Measurements from ENCODE around the gene NSMCE1.
"Not testable (repeated sequence)": the region's sequence is repeated elsewhere in the genome, so short reads cannot be mapped to it uniquely, and the experiment has no call there.

The NSMCE1 gene

DNA sequence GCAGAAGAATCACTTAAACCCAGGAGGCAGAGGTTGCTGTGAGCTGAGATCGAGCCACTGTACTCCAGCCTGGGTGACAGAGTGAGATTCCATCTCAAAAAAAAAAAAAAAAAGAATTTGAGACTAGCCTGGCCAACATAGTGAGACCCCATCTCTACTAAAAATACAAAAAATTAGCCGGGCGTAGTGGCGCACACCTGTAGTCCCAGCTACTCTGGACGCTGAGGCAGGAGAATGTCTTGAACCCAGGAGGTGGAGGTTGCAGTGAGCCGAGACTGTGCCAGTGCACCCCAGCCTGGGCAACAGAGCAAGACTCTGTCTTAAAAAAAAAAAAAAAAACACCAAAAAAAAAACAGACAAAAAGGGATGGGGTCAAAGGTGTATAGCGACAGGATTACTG, 4.1 kb upstream of the NSMCE1 start:
- DNase-seq (ENCODE audit: low read depth in 2 of 2) = not testable (repeated sequence)

DNA sequence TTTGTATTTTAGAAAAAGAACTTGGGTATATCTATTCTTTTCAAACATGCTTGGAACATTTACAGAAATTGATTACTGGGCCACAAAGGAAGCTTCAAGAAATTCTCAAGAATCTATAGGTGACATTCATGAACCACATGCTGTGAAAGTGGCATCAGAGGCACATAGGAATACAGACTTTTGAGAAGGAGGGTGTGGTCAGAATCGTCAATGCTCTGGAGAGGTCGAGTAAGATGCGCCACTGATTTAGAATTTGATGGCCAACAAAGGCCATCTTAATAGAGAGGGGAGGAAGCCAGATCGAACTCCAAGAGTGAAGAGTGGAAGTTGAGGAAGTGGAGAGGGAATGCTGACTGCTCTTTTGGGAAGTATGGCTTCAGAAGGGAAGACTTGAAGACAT, 3.5 kb upstream of the NSMCE1 start:
- DNase-seq (ENCODE audit: low read depth in 2 of 2) = no peak

DNA sequence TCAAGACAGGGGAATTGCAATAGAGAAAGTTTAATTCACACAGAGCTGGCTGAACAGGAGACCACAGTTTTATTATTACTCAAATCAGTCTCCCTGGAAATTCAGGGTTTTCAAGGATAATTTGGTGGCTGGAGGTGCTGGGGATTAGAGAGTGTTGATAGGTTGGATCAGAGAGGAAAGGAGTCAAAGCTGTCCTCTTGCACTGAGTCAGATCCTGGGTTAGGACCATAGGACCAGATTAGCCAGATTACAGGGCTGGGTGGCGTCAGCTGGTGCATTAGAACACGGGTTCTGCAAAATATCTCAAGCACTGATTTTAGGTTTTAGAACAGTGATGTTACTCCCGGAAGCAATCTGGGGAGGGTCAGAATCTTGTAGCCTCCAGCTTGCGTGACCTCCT, 1.8 kb upstream of the NSMCE1 start:
- DNase-seq (ENCODE audit: low read depth in 2 of 2) = no peak

DNA sequence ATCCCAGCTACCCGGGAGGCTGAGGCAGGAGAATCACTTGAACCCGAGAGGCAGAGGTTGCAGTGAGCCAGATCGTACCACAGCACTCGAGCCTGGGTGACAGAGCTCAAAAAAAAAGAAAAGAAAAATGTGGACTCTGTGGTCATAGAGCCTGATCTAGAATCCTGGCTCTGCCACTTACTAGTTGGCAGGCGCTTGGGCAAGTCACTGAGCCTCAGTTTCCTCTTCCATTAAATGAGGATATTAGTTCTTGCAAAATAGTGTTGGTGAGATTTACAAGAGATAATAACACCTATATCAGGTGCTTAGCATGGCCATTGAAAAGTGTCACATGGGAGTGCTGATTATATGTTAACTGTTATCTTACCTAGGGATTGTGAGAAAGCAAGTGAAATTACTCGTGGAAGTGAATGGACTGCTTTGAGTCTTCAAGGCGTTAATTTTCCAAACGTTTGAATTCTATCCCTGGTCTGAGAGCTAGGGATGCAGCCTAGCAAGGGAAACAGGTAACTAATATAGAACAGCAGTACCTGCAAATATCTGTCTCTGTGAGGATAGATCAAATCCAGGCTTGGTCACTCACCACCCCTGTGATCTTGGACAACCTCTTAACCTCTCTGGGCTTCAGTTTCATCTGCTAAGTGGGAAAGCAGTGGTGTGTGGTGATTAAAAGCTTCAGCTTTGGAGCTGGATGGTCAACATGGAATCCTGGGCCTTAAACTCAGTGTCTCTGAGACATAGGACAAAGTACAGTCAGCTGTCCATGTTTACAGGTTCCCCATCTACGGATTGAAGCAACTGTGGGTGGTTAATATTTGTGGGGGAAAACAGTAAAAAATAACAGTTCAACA, 953 bp upstream of the NSMCE1 start:
- DNase-seq (ENCODE audit: low read depth in 2 of 2) = no peak

DNA sequence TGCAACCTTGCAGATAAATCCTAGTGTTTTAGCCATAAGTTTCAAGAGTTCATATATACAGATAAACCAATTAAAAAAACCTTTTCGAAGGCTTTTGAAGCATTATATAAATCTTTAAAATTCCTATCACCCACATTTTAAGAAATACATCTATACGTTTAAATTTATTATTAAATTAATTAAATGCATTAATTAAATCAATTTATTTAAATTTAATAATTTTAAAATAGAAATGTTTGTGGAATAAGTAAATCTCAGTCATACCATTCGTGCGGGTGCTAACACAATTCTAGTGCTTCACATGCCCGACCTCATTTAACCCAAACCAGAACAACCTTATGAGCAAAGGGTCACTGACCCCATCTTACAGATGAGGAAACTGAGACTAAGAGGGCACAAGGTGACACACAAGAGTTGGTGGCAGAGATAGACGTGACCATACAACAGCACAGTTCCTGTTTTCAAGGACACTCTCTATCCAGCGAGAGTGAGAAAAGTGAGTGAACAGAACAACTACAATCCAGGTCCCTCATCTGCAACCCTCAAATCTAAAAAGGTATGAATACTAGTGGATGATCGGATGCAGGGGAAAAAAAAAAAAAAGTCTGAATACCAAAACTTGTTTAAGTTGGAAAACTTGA, 1.4 kb downstream of the NSMCE1 start:
- no peak for DNase-seq (ENCODE audit: low read depth in 2 of 2)

DNA sequence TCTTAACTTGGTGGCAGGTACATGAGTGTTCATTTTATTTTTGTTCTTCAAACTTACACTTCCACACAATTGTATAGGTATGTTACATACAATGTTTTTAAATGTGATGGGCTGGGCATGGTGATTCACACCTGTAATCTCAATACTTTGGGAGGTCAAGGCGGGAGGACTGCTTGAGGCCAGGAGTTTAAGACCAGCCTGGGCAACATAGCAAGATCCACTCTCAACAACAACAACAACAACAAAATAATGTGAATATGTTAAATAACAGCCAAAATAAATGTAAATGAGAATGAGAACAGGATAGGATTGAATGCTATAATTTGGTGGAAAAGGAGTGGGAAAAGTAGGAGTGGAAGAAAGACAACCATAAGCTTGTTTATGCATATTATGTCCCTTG, 2.6 kb downstream of the NSMCE1 start:
- no peak for DNase-seq (ENCODE audit: low read depth in 2 of 2)

DNA sequence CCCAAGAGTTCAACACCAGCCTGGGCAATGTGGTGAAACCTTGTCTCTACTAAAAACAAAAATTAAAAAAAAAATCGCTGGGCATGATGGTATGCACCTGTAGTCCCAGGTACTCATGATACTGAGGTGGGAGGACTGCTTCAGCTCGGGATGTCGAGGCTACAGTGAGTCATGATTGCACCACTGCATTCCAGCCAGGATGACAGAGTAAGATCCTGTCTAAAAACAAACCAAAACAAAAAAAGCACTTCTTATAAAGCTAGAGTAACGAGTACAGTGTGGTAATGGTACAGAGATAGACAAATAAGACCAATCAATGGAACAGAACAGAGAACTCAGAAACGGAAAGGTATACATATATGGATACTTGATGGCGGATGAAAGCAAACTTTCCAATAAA, 4.4 kb downstream of the NSMCE1 start:
- no peak for DNase-seq (ENCODE audit: low read depth in 2 of 2)

DNA sequence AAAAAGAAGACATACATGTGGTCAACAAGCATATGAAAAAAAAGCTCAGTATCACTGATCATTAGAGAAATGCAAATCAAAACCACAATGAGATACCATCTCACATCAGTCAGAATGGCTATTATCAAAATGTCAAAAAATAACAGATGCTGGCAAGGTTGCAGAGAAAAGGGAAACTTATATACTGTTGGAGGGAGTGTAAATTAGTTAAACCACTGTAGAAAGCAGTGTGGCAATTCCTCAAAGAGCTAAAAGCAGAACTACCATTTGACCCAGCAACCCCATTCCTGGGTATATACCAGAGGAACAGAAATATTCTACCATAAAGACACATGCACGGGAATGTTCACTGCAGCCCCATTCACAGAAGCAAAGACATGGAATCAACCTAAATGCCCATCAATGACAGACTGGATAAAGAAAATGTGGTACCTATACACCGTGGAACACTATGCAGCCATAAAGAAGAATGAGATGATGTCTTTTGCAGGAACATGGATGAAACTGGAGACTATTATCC, 5.6 kb downstream of the NSMCE1 start:
- DNase-seq (ENCODE audit: low read depth in 2 of 2) = not testable (repeated sequence)

DNA sequence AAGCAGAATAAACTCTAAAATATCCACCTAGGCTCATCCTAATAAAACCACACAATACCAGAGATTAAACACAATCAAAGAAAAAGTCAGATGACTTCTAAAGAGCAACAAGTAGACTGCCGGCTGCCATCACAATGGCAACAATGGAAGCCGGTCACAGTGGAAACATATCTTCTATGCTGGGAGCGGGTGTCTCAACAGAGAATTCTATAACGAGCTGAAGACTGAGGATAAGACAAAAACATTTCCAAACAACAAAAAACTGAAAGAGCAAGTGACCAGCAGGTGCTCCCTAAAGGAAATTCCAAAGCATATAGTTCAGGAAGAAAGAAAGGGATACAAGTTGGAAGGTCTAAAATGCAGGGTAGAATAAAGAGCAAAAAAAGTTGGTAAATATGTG, 8.9 kb downstream of the NSMCE1 start:
- no peak for DNase-seq (ENCODE audit: low read depth in 2 of 2)

DNA sequence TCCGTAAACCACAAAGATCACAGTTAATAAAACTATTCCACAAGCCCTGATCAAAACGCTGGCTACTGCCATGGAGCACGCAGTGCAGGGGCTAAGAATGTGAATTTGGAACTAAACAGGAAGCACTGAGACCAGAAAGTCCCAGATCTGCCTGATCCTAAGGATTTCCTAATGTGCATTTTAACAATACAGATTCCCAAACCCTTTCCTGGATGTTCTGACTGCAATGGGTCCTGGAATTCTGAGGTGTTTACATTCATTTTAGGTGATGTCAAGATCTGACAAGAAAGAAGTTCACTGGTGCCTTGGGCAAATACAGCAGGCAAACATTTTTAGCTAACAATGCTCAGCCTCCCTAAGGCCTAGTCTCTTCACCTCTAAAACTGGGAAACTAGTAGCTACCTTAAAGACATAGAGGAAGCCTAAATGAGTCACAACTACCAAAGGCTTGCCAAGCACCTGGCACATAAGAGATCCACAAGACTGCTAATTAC, 10.3 kb downstream of the NSMCE1 start:
- DNase-seq (ENCODE audit: low read depth in 2 of 2) = no peak

DNA sequence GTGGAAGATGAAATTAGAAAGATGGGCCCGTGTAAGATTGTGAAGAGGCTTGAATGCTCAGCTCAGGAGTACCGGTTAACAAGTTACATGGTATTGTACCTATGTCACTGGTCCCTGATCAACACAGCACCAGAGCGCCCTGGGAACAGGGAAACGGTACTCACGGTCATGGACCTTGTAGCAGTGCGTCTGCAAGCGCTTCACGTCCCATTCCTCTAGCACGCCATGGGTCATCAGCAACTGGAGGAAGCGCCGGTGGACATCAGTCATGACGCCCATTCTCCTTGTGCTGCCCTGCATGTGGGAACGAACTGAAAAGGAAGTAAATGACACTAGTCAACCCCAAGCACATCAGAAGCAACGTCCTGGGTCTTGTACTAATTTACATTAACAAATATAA, 11.3 kb downstream of the NSMCE1 start:
- no peak for DNase-seq (ENCODE audit: low read depth in 2 of 2)

DNA sequence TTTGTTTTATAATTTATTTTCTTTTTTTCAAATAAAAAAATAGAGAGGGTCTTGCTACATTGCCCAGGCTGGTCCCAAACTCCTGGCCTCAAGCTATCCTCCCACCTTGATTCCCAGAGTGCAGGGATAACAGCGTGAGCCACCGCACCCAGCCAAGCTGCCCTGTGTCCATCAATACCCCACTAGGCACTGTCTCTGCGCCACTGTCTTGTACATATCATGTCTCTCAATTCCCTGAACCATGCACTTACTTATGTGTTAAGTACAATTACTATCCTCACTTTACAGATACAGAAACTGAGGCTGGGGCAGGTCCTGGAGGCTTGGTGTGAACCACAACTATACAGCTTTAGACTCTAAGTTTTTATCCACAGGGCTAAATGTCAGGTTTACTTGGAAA, 11.7 kb downstream of the NSMCE1 start:
- DNase-seq (ENCODE audit: low read depth in 2 of 2) = no peak

DNA sequence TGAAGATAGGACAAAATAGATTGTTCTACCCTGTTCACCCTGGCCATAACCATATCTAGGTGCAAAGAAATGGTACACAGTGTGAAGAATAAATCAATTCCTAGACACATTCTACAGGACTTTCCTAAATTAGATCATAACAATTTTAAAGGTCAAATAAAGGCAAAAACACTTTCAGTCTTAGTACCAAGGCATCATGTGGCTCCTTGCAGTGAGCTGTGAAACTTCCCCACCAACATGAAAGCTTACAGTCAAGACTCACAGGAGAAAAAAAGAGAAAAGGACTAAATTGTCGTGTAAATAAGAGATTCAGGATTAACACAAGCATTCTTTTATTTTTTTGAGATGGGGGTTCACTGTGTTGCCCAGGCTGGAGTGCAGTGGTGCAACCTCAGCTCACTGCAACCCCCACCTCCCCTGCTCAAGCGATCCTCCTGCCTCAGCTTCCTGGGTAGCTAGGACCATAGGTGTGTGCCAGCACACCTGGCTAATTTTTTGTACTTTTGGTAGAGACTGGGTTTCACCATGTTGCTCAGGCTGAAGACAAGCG, 14.2 kb downstream of the NSMCE1 start:
- DNase-seq (ENCODE audit: low read depth in 2 of 2) = no peak

DNA sequence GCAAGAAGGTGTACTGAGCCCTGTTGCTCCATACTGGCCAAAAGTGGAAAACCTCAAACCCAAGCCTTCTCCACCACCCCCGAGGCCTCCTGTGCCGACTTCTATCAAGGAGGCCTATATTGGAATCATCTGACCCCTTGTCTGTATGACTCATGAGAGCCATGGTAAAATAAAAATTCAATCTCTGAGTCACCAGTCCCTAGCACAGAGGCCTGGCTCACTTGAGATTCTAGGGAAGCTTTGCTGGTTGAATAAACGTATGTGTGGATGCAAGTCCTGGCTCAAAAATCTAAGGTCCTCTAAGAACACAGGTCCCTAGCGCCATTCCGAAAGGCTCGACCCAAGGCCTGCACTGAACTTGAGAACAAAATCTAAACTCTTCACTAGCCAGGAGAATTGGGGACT, 15.0 kb downstream of the NSMCE1 start:
- DNase-seq (ENCODE audit: low read depth in 2 of 2) = no peak

DNA sequence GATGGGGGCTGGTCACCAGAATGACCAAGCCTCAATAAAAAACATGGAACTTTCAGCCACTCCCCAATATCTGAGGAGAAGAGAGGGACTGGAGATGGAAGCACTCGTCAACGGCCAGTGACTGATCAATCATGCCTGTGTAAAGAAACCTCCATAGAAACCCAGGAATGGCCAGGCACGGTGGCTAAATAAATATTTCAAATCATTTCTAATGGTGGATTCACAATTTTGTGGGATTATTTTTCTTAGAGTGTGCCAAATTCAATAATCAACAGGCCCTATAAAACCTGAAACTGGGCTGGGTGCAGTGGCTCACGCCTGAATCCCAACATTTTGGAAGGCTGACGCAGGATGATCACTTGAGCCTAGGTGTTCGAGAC, 16.4 kb downstream of the NSMCE1 start:
- DNase-seq (ENCODE audit: low read depth in 2 of 2) = no peak

DNA sequence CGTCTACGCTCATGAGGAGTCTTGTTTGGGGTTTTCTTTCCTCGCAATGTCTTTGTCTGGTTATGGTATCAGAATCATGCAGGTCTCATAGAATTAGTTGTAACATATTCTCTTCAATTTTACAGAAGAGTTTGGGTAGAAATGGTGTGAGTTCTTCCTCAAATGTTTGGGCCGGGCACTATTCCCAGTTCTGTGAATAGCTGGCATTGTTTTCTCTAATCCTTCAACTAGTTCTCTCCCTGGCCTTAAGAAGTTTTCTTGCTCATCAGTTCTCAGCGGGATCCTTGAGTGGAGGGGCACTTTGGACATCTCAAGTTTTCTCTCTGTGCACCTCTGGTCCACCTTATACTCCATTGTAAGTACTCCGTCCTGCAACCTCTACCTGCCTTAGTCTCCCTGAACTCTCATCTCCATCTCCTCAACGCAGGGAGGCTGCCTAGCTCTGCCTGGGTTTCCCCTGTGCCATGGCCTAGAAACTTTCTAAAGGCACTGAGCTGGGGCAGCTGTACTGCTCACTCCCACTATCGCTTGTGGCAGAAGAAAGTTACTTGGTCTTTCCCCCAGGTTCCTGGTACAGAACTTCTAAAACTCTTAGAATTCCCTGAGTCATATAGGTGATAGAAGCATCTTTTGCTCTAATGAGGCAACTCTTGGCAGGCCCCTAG, 16.9 kb downstream of the NSMCE1 start:
- no peak for DNase-seq (ENCODE audit: low read depth in 2 of 2)

DNA sequence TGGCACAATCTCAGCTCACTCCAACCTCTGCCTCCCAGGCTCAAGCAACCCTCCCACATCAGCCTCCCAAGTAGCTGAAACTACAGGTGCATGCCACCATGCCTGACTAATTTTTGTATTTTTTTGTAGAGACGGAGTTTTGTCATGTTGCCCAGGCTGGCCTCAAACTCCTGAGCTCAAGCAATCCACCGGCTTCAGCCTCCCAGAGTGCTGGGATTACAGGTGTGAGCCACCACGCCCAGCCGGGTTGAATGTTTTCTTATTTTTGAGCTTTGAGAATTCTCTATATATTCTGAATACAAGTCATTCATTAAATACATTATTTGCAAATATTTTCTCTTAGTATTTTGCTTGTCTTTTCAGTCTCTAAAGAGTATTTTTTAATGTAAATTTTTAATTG, 19.7 kb downstream of the NSMCE1 start:
- not testable (repeated sequence) for DNase-seq (ENCODE audit: low read depth in 2 of 2)

DNA sequence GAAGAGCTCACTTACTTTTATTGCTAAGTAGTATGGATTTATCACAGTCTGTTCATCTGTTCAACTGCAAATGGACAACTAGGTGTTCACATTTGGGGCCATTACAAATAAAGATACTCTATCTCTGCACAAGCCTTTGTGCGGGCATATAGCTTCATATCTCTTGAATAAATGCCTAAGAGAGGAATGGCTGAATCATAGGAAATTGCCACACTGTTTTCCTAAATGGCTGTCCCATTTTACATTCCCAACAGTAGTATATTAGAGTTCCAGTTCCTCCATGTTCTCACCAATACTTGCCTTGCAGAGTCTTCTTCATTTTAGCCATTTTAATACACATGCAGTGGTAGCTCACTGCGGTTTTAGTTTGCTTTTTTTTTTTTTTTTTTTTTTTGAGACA, 20.5 kb downstream of the NSMCE1 start:
- DNase-seq (ENCODE audit: low read depth in 2 of 2) = no peak

DNA sequence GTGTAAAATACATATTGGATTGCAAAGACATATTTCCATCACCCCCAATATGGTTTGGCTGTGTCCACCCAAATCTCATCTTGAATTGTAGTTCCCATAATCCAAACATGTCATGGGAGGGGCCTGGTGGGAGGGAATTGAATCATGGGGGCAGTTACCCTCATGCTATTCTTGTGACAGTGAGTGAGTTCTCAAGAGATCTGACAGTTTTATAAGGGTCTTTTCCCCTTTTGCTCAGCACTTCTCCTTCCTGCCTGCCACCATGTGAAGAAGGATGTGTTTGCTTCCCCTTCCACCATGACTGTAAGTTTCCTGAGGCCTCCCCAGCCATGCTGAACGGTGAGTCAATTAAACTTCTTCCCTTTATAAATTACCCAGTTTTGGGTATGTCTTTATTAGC, 21.5 kb downstream of the NSMCE1 start:
- DNase-seq (ENCODE audit: low read depth in 2 of 2) = not testable (repeated sequence)

DNA sequence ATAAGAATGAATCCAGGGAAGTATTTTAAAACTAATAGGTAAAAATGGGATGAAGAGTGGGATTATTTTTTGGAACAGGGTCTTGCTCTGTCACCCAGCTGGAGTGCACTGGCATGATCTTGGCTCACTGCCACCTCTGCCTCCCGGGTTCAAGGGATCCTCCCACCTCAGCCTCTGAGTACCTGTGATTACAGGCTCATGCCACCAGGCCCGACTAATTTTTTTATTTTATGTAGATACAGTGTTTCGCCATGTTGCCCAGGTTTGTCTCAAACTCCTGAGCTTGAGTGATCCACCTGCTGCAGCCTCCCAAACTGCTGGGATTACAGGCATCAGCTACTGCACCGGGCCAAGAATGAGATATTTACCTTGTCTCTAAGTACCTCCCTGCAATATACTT, 22.1 kb downstream of the NSMCE1 start:
- no peak for DNase-seq (ENCODE audit: low read depth in 2 of 2)

DNA sequence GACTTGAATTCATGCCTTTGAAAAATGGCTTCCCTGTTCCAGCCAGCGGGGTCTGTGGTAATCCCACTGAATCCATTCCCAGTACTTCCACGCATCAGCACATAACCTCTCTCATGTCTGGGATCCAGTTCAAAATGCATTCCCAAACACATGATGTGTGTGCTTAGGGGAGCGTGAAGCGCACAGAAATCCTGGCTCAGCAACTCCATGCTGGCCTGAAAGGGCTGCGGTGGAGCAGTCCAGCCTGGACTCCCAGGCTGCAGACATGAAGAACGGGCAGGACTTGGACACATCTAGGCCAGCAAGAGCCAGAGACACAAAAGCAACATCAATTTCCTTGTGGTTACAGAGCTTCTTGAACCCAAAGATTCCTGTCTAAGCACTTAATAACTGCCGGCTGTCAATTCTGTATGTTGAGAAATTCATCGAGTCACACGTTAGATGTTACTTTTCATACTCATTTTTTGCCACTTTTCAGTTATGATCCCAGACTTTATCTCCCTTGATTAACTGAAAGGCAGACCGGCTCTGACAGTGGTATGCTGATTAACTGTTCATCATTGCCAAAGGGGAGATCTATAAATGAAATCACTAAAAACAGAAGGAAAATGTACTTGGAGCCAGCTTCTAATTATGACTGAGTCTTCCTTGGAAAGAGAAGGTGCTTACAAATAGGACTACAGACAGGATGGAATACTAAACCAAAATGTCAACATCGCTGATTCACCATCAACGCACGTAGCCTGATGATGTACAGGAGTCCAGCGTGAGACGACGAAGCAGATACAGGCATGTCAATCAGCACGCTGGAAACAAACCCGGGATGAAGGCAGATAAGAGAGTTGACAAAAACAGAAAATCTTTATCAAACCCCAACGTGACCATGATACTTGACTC, 23.0 kb downstream of the NSMCE1 start:
- no peak for DNase-seq (ENCODE audit: low read depth in 2 of 2)
